HepG2 (cell line): ENCODE measurements around the gene RASAL3. TPM values are rescaled to one million over a fixed set of nuclear protein-coding genes. Genes with fewer than 3 reads are reported as not detected.

Experiments
- ATAC-seq: fragments of 200-7000 bp; cut with Tn5 transposase; 3 replicates; pipeline ENCODE4 v1.9.1; 2020; ENCODE audit warnings: mild to moderate bottlenecking, moderate library complexity
- BruUV-seq: library from RNA; stranded (reverse); fragments of 400-500 nt; replicated peaks from 2 replicates; lab custom pipeline; 2021; lab: Mats Ljungman, UMichigan
- CTCF ChIA-PET: fragments of 300-600 bp; formaldehyde crosslinking; extraction: SDS; loops from one replicate; lab custom pipeline; 2021; ENCODE audit warnings: low total read pairs, inconsistent platforms, low intra/inter-chr PET ratio; lab: Yijun Ruan, JAX
- POLR2A ChIA-PET: fragments of 350-600 bp; sonication (Branson Sonifier 250); formaldehyde crosslinking; loops from one replicate; lab custom pipeline; 2020; ENCODE audit warnings: antibody characterized with exemption, inconsistent platforms; lab: Yijun Ruan, JAX
- DNase-seq: peaks from one replicate; pipeline ENCODE4 v3.0.0-alpha.2; 2015; ENCODE audit warnings: low spot score
- FAIRE-seq: peaks from 3 replicates; lab custom pipeline; 2011; peaks lifted over from hg19 to GRCh38; lab: Jason Lieb, UNC
- H2AFZ ChIP-seq: one replicate; pipeline ENCODE4 v1.6.1; 2011; ENCODE audit warnings: low read length, inconsistent platforms
- H3K27ac ChIP-seq: fragments of 300-600 bp; 3 replicates; pipeline ENCODE4 v1.8.0; 2011; ENCODE audit warnings: mixed run types, mild to moderate bottlenecking, mixed read lengths, low read length, inconsistent platforms; ENCODE audit not compliant: insufficient read depth; ENCODE audit errors: extremely low read length
- H3K27me3 ChIP-seq, 2 experiments: fragments of 200-600 bp in 1 of 2; 2 replicates in 1 of 2; 3 replicates in 1 of 2; pipeline versions ENCODE4 v1.6.0 to v1.8.0; 2011; ENCODE audit warnings: low read length in 2 of 2, mild to moderate bottlenecking in 2 of 2, moderate library complexity in 2 of 2, inconsistent platforms in 1 of 2; ENCODE audit not compliant: insufficient read depth in 2 of 2, control insufficient read depth in 1 of 2
- H3K36me3 ChIP-seq, 2 experiments: fragments of 200-600 bp in 1 of 2; replicated peaks in 1 of 2; 2 replicates in 1 of 2; 3 replicates in 1 of 2; pipeline versions ENCODE4 v1.5.1 to v1.8.0; 2011; ENCODE audit warnings: low read length in 2 of 2, inconsistent platforms in 1 of 2; ENCODE audit not compliant: insufficient read depth in 2 of 2, control insufficient read depth in 1 of 2
- H3K4me1 ChIP-seq: 2 replicates; pipeline ENCODE4 v1.5.1; 2012; ENCODE audit warnings: low read length, inconsistent platforms; ENCODE audit not compliant: insufficient read depth
- H3K4me2 ChIP-seq: 2 replicates; pipeline ENCODE4 v1.6.0; 2011; ENCODE audit warnings: low read depth, low read length, inconsistent platforms
- H3K4me3 ChIP-seq, 3 experiments: fragments of 200-600 bp in 1 of 3; sonication (generic), shearing (Covaris generic) in 1 of 3; replicated peaks in 1 of 3; 2 replicates each; pipeline ENCODE4 v1.5.1; 2011 to 2016; ENCODE audit warnings: low read length in 3 of 3, inconsistent platforms in 2 of 3, low read depth in 2 of 3, mild to moderate bottlenecking in 2 of 3, control low read depth in 1 of 3, mixed read lengths in 1 of 3; ENCODE audit not compliant: insufficient read depth in 1 of 3
- H3K79me2 ChIP-seq: one replicate; pipeline ENCODE4 v1.6.1; 2011; ENCODE audit warnings: low read length, inconsistent platforms; ENCODE audit not compliant: insufficient read depth
- H3K9ac ChIP-seq: 2 replicates; pipeline ENCODE4 v1.6.0; 2011; ENCODE audit warnings: mild to moderate bottlenecking, low read depth, low read length, inconsistent platforms; ENCODE audit not compliant: insufficient read depth
- H3K9me3 ChIP-seq: 2 replicates; pipeline ENCODE4 v1.5.1; 2012; ENCODE audit warnings: mild to moderate bottlenecking, low read length
- H4K20me1 ChIP-seq: 2 replicates; pipeline ENCODE4 v1.6.0; 2011; ENCODE audit warnings: inconsistent platforms, mild to moderate bottlenecking, low read length, moderate library complexity; ENCODE audit not compliant: insufficient read depth
- CCDC6 ChIP-seq: sonication (generic); formaldehyde crosslinking; IDR thresholded peaks from 2 replicates; pipeline ENCODE4 v1.8.1; 2022; ENCODE audit warnings: mild to moderate bottlenecking, missing genetic modification reagents, moderate library complexity
- EP300 ChIP-seq, 3 experiments: sonication (generic) in 1 of 3; formaldehyde crosslinking in 1 of 3; IDR thresholded peaks; 2 replicates each; pipeline versions ENCODE4 v1.5.1 to v1.6.1; 2011 to 2020; ENCODE audit warnings: low read depth in 2 of 3, low read length in 2 of 3, borderline replicate concordance in 1 of 3, improper control_type of control experiment in 1 of 3, mild to moderate bottlenecking in 1 of 3, missing genetic modification reagents in 1 of 3, moderate library complexity in 1 of 3
- GATAD2A ChIP-seq: IDR thresholded peaks from 2 replicates; pipeline ENCODE4 v1.6.1; 2016
- KDM4B ChIP-seq: sonication (generic); formaldehyde crosslinking; IDR thresholded peaks from 2 replicates; pipeline ENCODE4 v1.4.0; 2020; ENCODE audit warnings: missing genetic modification reagents
- PHF21A ChIP-seq: sonication (generic); formaldehyde crosslinking; IDR thresholded peaks from 2 replicates; pipeline ENCODE4 v1.5.0; 2020; ENCODE audit warnings: mild to moderate bottlenecking, missing genetic modification reagents
- PITX1 ChIP-seq: sonication (generic); formaldehyde crosslinking; IDR thresholded peaks from 2 replicates; pipeline ENCODE4 v1.5.1; 2020; ENCODE audit warnings: mild to moderate bottlenecking, missing genetic modification reagents
- RXRB ChIP-seq: IDR thresholded peaks from 2 replicates; pipeline ENCODE4 v1.6.1; 2016; ENCODE audit warnings: borderline replicate concordance, missing genetic modification reagents, missing compliant biosample characterization
- SAP130 ChIP-seq: IDR thresholded peaks from 2 replicates; pipeline ENCODE4 v1.6.1; 2016; ENCODE audit warnings: low read depth
- TCF7L2 ChIP-seq: IDR thresholded peaks from 2 replicates; pipeline ENCODE4 v1.6.1; 2011; ENCODE audit warnings: mild to moderate bottlenecking, low read depth, low read length, moderate library complexity
- ZBTB20 ChIP-seq: sonication (generic); formaldehyde crosslinking; IDR thresholded peaks from 2 replicates; pipeline ENCODE4 v1.8.1; 2023; ENCODE audit warnings: missing genetic modification reagents, low read depth, mild to moderate bottlenecking, borderline replicate concordance
- ZBTB42 ChIP-seq: sonication (generic); formaldehyde crosslinking; IDR thresholded peaks from 2 replicates; pipeline ENCODE4 v1.5.0; 2020; ENCODE audit warnings: mild to moderate bottlenecking, missing genetic modification reagents
- ZEB1 ChIP-seq: IDR thresholded peaks from 2 replicates; pipeline ENCODE4 v1.6.1; 2012; ENCODE audit warnings: mild to moderate bottlenecking, low read depth, inconsistent platforms; ENCODE audit not compliant: insufficient replicate concordance
- ZNF329 ChIP-seq: sonication (generic); formaldehyde crosslinking; IDR thresholded peaks from 2 replicates; pipeline ENCODE4 v1.9.0; 2021; ENCODE audit warnings: low read depth, mild to moderate bottlenecking, missing genetic modification reagents
- ZNF343 ChIP-seq: sonication (generic); formaldehyde crosslinking; IDR thresholded peaks from 2 replicates; pipeline ENCODE4 v1.4.0; 2020; ENCODE audit warnings: mild to moderate bottlenecking, missing genetic modification reagents
- ZNF788 ChIP-seq: sonication (generic); formaldehyde crosslinking; IDR thresholded peaks from 2 replicates; pipeline ENCODE4 v1.5.0; 2020; ENCODE audit warnings: mild to moderate bottlenecking, missing genetic modification reagents, borderline replicate concordance
- WGBS: methylation state at CpG from one replicate; pipeline ENCODE4 v1.1.6; 2017; ENCODE audit warnings: low lambda C conversion rate; 5-methylcytosine and 5-hydroxymethylcytosine counted together
- in situ Hi-C: cut with HindIII; loops from 2 replicates; pipeline ENCODE4 v1.10.0; 2017; ENCODE audit warnings: low pct_unique_long_range_greater_than_20kb; ENCODE audit not compliant: extremely low pct_ligation_motif_present
- intact Hi-C: fragments of 100-400 bp; cut with micrococcal nuclease; formaldehyde crosslinking; loops from one replicate; pipeline ENCODE4 v1.10.0; 2022; ENCODE audit not compliant: unreplicated experiment
- polyA plus RNA-seq, 8 experiments: library from polyadenylated mRNA; depleted of rRNA in 3 of 8; stranded (reverse) in 7 of 8; unstranded in 1 of 8; fragments of >200 nt; fragmentation: Illumina TruSeq in 4 of 8; extraction: Trizol in 4 of 8; gene quantifications; 2 replicates each; pipeline versions ENCODE4 v1.2.1 to v1.2.3, GENCODE V29; 2011 to 2016; ENCODE audit warnings: low read depth in 4 of 8, missing spikeins in 1 of 8, mixed read lengths in 1 of 8; ENCODE audit not compliant: insufficient read depth in 1 of 8
- total RNA-seq, 5 experiments: library from RNA; depleted of rRNA; stranded (reverse); fragments of >200 nt; fragmentation: Illumina TruSeq; extraction: Trizol; gene quantifications; 2 replicates each; pipeline ENCODE4 v1.2.3, GENCODE V29; 2016; ENCODE audit warnings: low read depth in 1 of 5
- TF ChIP-seq, protein P1 (sequence below): sonication (generic); formaldehyde crosslinking; conservative IDR thresholded peaks from 2 replicates; pipeline ENCODE4 v1.4.0; 2020; ENCODE audit warnings: mild to moderate bottlenecking, missing genetic modification reagents, moderate library complexity
- TF ChIP-seq, protein P2 (sequence below): sonication (generic); formaldehyde crosslinking; IDR thresholded peaks from 2 replicates; pipeline ENCODE4 v1.5.1; 2020; ENCODE audit warnings: mild to moderate bottlenecking, missing genetic modification reagents, borderline replicate concordance
- TF ChIP-seq, protein P3 (sequence below): sonication (generic); formaldehyde crosslinking; IDR thresholded peaks from 2 replicates; pipeline ENCODE4 v1.5.0; 2020; ENCODE audit warnings: missing genetic modification reagents, mild to moderate bottlenecking, borderline replicate concordance
- TF ChIP-seq, protein P4 (sequence below): sonication (generic); formaldehyde crosslinking; IDR thresholded peaks from 2 replicates; pipeline ENCODE4 v1.8.1; 2023; ENCODE audit warnings: missing genetic modification reagents, mild to moderate bottlenecking, borderline replicate concordance

Gene RASAL3
- total and polyA plus RNA-seq, 2 of the 13 experiments (the other 11 are each of a cell fraction or from before 2014, with no cell fraction given), result not detected

DNA sequence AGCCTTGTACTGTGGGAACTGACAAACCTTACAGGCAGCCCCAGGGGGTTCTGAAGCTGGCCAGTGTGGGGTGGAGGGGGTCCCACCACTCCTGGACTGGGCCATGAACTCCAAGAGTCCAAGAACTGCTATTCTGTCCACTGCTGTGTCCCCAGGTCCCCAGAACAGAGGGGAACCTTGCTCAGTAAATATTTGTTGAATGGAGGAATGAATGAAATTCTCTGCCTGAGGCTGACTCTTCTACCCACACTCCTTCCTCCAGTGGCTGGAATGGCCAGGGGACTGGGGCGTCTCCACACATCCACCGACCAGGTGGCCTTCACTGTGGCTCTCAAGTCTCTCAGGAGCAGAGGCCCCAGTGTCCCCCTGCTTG is 26.2 kb downstream of the RASAL3 start:
- H3K9ac ChIP-seq, result peak overlapping the region; percentile 40; the same call in 1 of the 2 replicates
- H3K79me2 ChIP-seq, result no peaks in the 10 kb centered on the region
- 0% methylated on average over 2 of the region's 2 CpGs for WGBS
- peak overlapping the region; percentile 72 for H3K4me2 ChIP-seq
- ATAC-seq, result peak; percentile 80
- peak; percentile 73 for FAIRE-seq
- peak overlapping the region; percentile 78 for H3K27ac ChIP-seq
- POLR2A ChIA-PET, result no interaction called here
- H3K27me3 ChIP-seq, result no peaks in the 10 kb centered on the region
- H3K4me3 ChIP-seq, result peak overlapping the region in 2 of 3 experiments; percentile 3 to 54; a peak in 3 of 6 replicates
- H3K36me3 ChIP-seq, result no peaks in the 10 kb centered on the region
- peak; percentile 57 for DNase-seq
- in situ Hi-C loops, result no loop called here
- BruUV-seq, result no TSS peak
- CTCF ChIA-PET, result interaction anchor here (1.6 kb wide), 1 partner anchor 18 kb away, joined by 5 read pairs; no protein-coding TSS in a partner anchor
- intact Hi-C loops, result no loop called here
- no peak overlapping the region for H2AFZ ChIP-seq
- H3K4me1 ChIP-seq, result peaks cover 38% of the 10 kb centered on the region
- H3K9me3 ChIP-seq, result no peaks in the 10 kb centered on the region
- H4K20me1 ChIP-seq, result no peaks in the 10 kb centered on the region
- no peak for TF ChIP-seq KDM4B (CRISPR knock-in tag)
- TF ChIP-seq RXRB, result peak; percentile 41; the same call in 1 of the 2 replicates
- peak; percentile 32 for TF ChIP-seq ZEB1
- TF ChIP-seq PITX1 (CRISPR knock-in tag), result no peak
- TF ChIP-seq ZBTB20 (CRISPR knock-in tag), result no peak
- 0 out of 4 replicates have a peak, but pooled peaks of 1 of the 2 experiments have one; percentile 14 for TF ChIP-seq EP300 (IDR thresholded peaks at IDR 0.05; ENCODE audit: low read depth in 2 of 2, low read length in 2 of 2)
- no peak for TF ChIP-seq EP300 (CRISPR knock-in tag; IDR thresholded peaks at IDR 0.05; ENCODE audit: borderline replicate concordance)
- TF ChIP-seq, protein P1, sequence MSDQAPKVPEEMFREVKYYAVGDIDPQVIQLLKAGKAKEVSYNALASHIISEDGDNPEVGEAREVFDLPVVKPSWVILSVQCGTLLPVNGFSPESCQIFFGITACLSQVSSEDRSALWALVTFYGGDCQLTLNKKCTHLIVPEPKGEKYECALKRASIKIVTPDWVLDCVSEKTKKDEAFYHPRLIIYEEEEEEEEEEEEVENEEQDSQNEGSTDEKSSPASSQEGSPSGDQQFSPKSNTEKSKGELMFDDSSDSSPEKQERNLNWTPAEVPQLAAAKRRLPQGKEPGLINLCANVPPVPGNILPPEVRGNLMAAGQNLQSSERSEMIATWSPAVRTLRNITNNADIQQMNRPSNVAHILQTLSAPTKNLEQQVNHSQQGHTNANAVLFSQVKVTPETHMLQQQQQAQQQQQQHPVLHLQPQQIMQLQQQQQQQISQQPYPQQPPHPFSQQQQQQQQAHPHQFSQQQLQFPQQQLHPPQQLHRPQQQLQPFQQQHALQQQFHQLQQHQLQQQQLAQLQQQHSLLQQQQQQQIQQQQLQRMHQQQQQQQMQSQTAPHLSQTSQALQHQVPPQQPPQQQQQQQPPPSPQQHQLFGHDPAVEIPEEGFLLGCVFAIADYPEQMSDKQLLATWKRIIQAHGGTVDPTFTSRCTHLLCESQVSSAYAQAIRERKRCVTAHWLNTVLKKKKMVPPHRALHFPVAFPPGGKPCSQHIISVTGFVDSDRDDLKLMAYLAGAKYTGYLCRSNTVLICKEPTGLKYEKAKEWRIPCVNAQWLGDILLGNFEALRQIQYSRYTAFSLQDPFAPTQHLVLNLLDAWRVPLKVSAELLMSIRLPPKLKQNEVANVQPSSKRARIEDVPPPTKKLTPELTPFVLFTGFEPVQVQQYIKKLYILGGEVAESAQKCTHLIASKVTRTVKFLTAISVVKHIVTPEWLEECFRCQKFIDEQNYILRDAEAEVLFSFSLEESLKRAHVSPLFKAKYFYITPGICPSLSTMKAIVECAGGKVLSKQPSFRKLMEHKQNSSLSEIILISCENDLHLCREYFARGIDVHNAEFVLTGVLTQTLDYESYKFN (CRISPR knock-in tag), result peak; percentile 85
- no peak for TF ChIP-seq ZNF788
- TF ChIP-seq SAP130 (CRISPR knock-in tag), result peak; percentile 55
- no peak for TF ChIP-seq ZNF343
- TF ChIP-seq TCF7L2, result no peak
- TF ChIP-seq ZBTB42 (CRISPR knock-in tag), result no peak
- TF ChIP-seq CCDC6 (CRISPR knock-in tag), result no peak
- no peak for TF ChIP-seq ZNF329 (CRISPR knock-in tag)
- peak; percentile 30; the same call in 1 of the 2 replicates for TF ChIP-seq PHF21A (CRISPR knock-in tag)
- TF ChIP-seq, protein P2, sequence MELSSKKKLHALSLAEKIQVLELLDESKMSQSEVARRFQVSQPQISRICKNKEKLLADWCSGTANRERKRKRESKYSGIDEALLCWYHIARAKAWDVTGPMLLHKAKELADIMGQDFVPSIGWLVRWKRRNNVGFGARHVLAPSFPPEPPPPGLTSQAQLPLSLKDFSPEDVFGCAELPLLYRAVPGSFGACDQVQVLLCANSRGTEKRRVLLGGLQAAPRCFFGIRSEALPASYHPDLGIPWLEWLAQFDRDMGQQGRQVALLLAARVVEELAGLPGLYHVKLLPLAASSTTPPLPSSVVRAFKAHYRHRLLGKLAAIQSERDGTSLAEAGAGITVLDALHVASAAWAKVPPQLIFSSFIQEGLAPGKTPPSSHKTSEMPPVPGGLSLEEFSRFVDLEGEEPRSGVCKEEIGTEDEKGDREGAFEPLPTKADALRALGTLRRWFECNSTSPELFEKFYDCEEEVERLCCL (CRISPR knock-in tag), result no peak
- TF ChIP-seq, protein P3, sequence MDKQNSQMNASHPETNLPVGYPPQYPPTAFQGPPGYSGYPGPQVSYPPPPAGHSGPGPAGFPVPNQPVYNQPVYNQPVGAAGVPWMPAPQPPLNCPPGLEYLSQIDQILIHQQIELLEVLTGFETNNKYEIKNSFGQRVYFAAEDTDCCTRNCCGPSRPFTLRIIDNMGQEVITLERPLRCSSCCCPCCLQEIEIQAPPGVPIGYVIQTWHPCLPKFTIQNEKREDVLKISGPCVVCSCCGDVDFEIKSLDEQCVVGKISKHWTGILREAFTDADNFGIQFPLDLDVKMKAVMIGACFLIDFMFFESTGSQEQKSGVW (CRISPR knock-in tag), result no peak
- TF ChIP-seq, protein P4, sequence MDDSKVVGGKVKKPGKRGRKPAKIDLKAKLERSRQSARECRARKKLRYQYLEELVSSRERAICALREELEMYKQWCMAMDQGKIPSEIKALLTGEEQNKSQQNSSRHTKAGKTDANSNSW (CRISPR knock-in tag), result no peak
- peak; percentile 31; the same call in 1 of the 2 replicates for TF ChIP-seq GATAD2A (CRISPR knock-in tag)
